GM21529 (cell line): ENCODE measurements around the gene AP4S1.

Source experiments
- ATAC-seq: cut with Tn5 transposase; IDR thresholded peaks from one replicate; pipeline ENCODE4 v1.9.1; 2021; ENCODE audit not compliant: unreplicated experiment

The AP4S1 gene, protein sequence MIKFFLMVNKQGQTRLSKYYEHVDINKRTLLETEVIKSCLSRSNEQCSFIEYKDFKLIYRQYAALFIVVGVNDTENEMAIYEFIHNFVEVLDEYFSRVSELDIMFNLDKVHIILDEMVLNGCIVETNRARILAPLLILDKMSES

DNA sequence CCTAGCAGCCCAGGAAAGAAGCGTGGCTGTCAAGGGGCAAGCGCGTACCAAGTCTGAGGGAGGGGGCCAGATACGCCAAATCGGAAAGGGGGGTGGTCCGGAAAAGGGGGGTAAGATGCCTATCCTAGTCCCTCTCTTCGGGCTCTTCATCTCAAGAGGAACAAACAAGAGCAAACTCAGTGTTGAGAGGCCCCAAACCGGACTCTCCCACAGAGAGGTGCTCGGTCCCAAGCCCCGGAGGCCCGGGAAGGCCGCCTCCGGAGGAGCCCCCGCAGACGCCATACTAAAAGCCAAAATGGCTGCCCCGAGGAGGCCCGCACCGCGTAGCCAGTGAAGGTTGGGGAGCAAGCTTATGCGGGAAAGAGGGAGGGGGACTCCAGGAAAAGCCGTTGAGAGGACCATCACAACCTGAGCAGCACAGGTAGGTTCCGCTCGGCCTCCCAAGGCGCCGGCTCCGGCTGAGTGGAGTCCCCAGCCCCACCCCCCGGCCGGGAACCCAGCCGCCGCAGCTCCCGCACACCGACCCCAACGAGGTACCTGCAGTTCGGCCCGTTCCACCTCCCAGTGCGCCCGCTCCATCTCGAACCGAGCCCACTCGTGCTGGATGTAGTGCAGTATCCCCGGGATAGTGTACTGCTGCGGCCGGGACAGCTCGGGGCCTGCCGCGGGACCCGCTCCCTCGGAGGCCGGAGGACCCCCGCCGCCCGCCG, at the start of gene AP4S1:
AP4S1 (plus strand) TSS at position 283 of the 710 bp plus-strand sequence. CDS start 40,548 bp downstream, outside the sequence.
- peak; percentile 22 for ATAC-seq

DNA sequence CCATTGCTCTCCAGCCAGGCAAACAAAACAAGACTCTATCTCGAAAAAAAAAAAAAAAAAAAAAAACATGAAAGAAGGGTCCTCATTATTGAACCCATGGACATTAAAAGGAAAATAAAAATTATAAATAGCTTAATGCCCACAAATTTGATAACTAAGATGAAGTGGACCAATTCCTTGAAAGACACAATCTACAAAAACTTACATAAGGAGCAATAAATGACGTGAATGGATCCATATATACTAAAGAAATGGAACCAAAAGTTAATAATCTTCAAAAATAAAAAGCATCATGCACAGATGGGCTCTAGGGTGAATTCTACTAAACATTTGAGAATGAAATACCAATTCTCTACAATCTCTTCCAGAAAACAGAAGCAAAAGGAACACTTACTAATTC, 47.7 kb upstream of the AP4S1 start:
- no peak for ATAC-seq

DNA sequence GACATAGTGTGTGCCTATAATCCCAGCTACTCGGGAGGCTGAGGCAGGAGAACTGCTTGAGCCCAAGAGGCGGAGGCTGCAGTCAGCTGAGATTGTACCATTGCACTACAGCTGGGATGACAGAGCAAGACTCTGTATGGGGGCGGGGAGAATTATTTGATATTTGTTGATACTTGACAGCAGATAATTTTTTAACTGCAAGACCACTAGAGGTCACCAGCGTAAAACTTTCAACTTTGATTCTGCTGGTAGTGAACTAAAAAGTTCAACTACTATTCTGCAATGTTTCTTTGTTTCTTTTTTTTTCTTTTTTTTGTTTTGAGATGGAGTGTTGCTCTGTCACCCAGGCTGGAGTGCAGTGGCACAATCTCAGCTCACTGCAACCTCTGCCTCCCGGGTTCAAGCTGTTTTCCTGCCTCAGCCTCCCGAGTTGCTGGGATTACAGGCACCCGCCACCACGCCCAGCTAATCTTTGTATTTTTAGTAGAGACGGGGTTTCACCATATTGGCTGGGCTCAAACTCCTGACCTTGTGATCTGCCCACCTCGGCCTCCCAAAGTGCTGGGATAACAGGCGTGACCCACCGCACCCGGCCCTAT, 45.2 kb upstream of the AP4S1 start:
- ATAC-seq, result peak; percentile 45

DNA sequence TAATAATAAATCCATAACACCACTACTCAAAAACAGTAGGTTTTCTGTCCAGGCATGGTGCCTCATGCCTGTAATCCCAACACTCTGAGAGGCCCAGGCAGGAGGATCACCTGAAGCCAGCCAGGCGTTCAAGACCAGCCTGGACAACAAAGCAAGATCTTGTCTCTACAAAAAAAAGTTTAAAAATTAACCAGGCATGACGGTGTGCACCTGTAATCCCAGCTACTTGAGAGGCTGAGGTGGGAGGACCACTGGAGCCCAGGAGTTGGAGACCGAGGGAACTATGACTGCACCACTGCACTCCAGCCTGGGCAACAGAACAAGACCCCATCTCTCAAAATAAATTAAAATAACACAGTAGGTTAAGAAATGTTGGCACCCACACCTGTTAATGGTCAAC, 44.5 kb upstream of the AP4S1 start:
- no peak for ATAC-seq

DNA sequence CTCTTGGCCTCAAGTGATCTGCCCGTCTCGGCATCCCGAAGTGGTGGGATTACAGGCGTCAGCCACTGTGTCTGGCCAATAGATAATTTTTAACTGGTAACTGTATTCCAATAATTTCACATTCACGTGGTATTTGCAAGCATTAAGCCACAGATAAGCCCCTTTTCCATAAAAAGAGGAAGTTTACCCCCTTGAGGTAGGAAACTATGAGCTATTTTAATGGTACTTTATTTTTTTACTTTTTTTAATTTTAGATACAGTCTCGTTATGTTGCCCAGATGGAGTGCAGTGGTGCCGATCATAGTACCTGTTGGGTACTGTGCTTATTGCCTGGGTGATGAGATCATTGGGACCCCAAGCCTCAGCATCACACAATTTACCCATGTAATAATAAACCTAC, 42.9 kb upstream of the AP4S1 start:
- ATAC-seq, result no peak

DNA sequence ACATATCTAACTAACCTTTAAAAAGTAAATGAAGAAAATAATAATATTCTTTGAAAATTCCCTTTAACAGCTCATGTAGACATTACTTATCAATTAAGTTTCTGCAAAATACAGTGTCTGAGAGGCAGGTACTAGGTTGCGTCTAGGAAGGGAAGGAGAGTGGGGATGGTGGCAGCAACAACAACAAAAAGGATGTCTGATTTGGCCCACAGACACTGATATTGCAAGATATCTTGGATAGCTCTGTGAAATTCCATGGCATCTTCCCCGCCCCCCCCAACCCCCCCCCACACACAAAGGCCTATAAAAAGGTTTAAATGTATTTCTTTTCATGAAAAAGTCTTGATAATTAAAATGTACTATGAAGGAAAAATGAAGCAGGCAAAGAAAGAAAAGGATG, 41.6 kb upstream of the AP4S1 start:
- ATAC-seq, result no peak

DNA sequence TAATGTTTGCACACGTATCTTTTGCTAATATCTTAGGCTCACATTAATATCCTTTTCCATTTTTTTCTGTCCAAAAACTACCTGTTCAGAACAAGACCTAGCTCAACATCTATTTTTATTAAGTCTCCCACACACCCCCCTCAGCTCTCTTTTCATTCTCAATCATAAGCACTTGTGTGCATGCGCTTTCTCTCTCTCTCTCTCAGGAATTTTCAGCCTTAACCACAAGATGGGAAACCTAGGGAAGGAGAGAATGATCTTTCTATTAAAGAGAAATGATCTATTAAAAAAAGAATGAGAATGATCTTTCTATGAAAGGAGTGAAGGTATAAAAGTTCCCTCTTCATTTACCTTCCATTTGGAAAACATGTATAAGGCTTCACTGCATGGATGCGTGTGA, 39.7 kb upstream of the AP4S1 start:
- no peak for ATAC-seq

DNA sequence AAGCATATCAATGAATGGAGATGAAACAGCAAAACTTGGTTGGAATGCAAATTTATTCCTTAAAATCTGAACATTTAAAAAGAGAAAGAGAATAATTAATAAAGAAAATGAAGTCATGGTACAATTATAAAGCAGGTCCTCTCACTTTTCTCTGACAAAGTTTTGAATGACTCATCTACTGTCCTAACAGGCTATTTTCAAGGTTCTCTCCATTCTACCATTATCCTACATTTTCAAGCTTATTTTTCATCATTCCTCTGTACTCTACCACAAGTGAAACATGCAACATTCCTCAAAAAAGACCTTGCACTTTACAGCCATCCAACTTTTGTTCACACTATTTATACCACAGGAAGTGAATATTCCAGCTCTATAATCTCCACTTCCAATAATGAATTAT, 36.9 kb upstream of the AP4S1 start:
- no peak for ATAC-seq

DNA sequence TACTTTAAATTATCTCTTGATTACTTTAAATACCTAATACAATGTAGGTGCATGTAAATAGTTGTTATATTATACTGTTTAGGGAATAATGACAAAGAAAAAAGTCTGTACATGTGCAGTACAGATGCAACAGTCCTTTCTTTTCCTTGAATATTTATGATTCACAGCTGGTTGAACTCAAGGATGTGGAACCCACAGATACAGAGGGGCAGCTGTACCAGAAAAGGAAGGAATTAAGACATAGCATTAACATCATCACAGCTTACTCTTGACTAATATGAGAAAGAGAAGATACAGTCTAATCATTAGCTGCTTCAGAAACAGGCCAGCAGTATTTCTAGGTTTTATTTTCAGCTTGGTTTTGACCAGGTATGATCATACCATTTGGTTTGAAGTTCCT, 34.7 kb upstream of the AP4S1 start:
- ATAC-seq, result no peak

DNA sequence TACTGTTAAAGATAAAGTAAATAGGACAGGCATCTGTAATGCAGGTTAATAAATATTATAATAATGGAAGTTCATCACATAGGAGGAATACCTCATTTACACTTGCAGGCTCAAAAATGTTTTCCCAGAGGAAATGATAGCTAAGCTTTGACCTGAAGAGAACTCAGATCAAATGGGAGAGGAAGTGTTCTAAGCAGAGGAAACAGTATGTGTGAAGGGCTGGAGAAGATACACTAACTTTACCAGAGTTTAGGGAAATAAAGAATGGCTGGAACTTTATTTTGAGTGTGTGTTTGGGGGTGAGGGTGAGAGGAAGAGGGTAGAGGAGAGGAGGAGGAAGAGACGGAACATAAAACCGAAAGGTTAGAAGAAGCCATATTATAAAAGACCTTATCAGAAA, 34.0 kb upstream of the AP4S1 start:
- no peak for ATAC-seq

DNA sequence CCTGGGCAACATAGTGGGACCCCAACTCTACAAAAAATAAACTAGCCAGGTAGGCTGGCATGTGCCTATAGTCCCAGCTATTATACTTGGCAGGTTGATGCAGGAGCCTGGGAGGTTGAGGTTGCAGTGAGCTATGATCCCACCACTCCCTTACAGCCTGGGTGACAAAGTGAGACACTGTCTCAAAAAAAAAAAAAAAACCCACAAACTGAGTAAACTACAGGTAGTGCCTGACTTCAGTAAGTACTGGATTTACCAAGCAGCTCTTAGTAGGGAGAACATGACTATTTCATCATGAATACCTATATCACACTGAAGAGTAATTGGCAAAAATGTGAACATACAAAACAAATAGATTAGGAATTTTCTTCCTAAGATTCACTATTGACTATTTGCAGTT, 32.4 kb upstream of the AP4S1 start:
- no peak for ATAC-seq

DNA sequence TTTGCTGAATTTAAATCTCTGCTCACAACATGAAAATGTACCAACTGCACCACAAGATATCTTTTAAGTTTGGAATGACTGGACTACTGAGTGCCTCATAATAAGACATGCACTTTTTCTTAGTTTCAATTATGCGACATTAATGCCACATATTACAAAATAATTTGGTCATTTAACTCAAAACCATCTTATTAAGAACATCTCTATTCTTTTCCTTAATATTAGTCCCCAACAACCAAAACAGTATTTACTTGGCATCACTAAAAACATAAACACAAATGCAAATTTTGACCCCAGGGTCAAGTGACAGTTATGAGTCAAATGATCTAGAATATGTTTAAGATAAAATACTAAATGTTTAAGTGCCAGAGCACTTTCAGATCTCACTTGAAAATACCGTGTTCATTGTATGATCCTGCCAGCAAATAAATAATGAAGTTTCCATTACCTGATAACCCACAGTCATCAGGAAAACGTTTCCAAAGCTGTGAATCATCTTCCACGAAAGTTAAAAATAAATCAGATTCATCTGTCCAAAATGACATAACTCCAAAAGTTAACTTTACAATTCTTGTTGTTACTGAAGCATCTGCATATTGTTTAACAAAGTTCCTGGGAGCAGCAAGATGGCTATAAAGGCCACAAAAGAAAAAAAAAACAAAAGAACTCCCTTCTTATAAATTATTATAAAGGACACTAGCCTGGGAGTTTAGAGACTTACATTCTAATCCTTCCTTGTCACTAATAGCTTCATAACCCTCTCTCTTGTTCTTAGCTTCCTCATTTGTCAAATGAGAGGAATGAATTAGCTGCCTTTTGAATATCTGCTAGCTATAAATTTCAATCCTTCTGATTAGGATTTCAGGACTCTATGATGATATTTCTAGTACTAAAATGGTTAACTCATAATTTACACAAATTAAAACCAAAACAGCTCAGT, 30.5 kb upstream of the AP4S1 start:
- ATAC-seq, result peak; percentile 60

DNA sequence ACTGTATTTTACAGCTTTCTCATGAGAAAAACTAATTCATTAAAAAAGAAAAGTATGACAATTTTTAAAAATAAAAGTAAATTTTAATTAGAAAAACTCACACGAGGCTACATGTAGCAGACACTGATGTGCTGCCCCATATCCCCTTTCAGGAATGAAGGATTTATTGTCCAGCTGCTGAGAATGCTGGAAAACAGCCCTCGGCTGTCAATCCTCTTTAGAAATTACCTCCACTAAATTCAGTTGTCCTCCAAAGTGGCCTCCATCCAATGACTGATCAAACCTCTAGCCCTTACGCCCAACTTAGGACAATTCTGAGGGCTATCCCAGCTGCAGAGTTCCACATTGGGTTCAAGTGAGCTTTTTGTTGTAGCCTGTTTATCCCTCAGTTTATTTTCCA, 29.8 kb upstream of the AP4S1 start:
- no peak for ATAC-seq

DNA sequence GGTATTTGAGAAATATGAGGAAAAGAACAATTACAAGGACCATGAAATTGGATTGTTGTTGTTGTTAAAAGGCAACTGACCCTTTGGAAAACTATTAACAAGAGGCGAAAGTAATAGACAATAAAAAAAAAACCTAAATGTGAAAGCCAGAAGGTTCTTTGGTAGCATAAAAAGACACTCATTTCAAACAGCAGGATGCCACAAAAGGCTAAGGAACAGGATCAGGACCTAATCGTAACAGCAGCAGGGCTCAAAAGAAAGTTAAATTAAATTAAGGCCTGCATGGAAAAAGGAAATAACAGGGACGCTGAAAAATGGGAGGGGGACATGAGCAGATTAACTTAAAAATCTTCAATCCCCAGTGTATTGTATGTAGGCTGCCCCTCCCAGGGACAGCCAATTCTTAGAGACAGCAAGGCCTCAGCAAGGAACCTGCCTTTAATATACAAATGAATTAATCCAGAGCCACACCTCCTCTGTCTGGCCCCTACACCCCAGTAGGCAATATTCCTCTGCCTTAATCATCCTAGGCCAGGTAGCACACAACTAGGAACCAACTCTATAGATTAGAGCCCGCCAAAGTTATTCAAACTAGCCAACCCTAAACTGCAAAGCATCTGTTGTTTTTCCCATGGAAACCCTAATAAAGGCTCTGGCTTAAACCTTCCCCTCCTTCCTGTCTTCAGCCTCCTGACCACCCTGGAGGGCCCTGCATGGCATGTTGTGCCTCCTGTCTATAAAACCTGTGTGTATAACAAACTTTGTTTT, 28.4 kb upstream of the AP4S1 start:
- no peak for ATAC-seq

DNA sequence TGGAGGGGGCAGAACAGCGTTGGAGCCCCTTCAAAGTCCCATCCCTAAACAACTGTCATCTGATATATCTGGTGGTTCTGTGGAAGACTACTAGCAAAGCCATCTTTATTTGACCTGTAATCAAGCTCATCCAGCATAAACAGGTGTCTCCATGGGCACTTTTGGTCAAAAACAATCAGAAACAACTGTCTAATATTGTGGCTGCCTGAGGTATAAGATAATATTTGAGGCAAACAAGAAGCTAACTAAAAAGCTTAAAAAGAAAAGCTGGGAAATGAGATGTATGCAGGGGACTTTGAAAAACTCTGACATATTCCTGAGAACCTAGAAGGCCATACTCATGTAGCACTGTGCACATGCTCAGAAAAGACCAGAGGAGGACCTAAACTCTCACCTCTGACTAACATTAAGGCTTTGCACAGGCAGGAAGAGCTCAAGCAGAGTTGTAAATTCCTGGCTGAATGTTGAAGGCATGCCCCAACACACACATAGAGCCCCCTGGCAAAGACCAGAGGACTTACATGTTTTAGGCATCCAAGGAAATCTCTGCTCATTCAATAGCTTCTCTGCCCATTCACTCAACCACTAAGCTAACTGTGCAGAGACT, 27.2 kb upstream of the AP4S1 start:
- no peak for ATAC-seq

DNA sequence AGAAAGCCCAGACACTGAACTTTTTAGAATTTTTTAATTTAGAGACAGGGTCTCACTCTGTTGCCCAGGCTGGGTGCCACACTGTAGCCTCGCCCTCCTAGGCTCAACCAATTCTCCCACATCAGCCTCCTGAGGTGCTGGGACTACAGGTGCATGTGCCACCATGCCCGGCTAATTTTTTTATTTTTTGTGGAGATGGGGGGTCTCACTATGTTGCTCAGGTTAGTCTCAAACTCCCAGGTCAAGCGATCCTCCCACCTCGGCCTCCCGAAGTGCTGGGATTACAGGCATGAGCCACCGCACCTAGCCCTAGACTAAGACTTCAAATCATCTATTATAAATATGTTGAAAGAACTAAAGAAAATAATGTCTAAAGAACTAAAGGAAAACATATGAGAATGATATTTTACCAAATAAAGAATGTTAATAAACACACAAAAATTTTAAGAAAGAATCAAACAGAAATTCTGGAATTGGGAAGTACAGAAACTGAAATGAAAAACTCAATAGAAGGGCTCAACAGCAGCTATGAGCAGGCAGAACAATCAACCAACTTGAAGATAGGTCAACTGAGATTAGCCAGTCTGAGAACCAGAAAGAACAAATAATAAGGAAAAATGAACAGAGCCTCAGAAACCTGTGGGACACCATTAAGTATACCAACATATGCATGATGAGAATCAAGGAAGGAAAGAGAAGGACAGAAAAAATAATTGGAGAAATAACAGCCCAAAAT, 26.2 kb upstream of the AP4S1 start:
- no peak for ATAC-seq

DNA sequence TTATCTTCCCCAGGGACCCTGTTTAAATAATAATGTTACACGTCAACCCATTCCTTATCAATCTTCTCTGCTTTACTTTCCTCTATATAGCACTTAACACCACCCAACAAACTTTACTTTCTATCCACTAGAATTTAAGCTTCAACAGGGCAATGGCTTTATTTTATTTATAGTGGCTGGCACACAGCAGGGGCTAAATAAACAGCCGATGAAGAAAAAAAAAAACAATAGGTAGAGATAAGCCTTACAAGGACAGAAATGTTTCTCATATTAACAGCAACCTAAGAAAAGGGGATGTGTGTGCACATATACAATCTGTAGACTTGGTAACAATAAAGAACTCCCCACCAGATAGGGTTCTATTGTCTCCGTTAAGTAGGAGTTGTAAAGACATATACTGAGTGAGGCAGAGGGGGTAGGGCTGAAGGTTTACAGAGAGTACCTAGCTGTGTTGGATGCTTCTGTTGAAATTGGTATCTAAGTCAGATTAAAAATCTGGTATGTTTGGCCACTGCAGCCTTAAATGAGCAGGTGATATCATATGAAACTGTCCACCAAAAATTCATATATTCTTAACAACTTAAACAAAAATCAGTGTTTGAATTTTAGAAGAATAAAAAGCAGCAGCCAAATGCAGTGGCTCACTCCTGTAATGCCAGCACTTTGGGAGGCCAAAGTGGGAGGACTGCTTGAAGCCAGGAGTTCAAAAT, 24.7 kb upstream of the AP4S1 start:
- ATAC-seq, result no peak

DNA sequence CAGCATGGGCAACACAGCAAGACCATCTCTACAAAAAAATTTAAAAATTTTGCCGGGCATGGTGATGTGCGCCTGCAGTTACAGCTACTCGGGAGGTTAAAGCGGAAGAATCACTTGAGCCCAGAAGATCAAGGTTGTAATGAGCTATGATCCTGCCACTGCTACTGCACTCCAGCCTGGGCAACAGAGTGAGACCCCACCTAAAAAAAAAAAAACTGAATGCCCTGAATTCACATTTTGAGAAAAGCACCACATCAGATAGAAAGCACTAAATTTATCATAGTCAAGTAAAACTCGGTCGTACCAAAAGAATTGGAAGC, 24.1 kb upstream of the AP4S1 start:
- ATAC-seq, result no peak

DNA sequence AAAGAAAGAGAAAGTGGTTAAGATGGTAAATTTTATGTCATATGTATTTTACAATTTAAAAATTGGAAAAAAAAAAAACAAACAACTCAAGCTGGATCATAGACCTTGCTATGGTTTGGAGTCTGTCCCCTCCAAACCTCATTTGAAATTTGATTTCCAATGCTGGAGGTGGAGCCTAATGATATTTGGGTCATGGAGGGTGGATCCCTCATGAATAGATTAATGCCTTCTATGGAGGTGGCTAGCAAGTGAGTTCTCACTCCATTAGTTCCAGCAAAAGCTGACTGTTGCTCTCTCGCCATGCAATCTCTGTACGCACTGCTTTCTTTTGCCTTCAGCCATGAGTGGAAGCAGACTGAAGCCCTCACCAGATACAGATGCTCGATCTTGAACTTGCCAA, 22.2 kb upstream of the AP4S1 start:
- no peak for ATAC-seq
